ENCODE data around the gene STEAP3. TPM values are rescaled to one million over a fixed set of nuclear protein-coding genes. Genes with fewer than 3 reads are reported as not detected.

STEAP3 gene
- 10 to 100 TPM; 18.3 to 21.7 (median 20.6) TPM for total RNA-seq

- Histone ChIP-seq H3K36me3 (no peaks in the 10 kb centered on the region), H3K27ac (no peak within 1 kb of the TSS), H3K9me3 (no peaks in the 10 kb centered on the region), H3K4me3 (peak within 1 kb of the TSS; percentile 88), H3K27me3 (no peaks in the 10 kb centered on the region), H3K4me1 (peaks cover 21% of the 10 kb centered on the region)
- TF ChIP-seq EP300 (IDR thresholded peaks at IDR 0.05), result no peak
- TF ChIP-seq POLR2AphosphoS5 (IDR thresholded peaks at IDR 0.05), result no peak
- no peak for TF ChIP-seq POLR2A (IDR thresholded peaks at IDR 0.05)
- TF ChIP-seq CTCF (IDR thresholded peaks at IDR 0.05), result no peak
- DNase-seq (ENCODE audit: low spot score in 2 of 2), result peak; percentile 80 to 85
- WGBS, result no CpG with 5 or more reads among the region's 89 CpGs
These were observed at the start of gene STEAP3 for GRCh38 chr2:119223521-119224390. Gene STEAP3 (plus strand): TSS chr2:119223834. CDS start chr2:119231013, 7,179 bp downstream.

- DNase-seq (ENCODE audit: low spot score in 2 of 2), result peak in 1 of 2 donors; percentile 70
- TF ChIP-seq POLR2A (IDR thresholded peaks at IDR 0.05) (no peak), POLR2AphosphoS5 (IDR thresholded peaks at IDR 0.05) (no peak), CTCF (IDR thresholded peaks at IDR 0.05) (peak; percentile 11 to 59), EP300 (IDR thresholded peaks at IDR 0.05) (no peak)
- no peak overlapping the region for H3K27ac ChIP-seq
- peaks cover 6% of the 10 kb centered on the region for H3K27me3 ChIP-seq
- no peaks in the 10 kb centered on the region for H3K9me3 ChIP-seq
- peaks cover 3% of the 10 kb centered on the region for H3K4me1 ChIP-seq
- no peaks in the 10 kb centered on the region for H3K36me3 ChIP-seq
- 72% methylated on average over 21 of the region's 22 CpGs for WGBS
- no peak overlapping the region for H3K4me3 ChIP-seq
These were observed 49.2 kb upstream of the STEAP3 start for GRCh38 chr2:119174216-119174992.

GRCh38 chr2:119174993-119175347 lies 48.7 kb upstream of the STEAP3 start:
- TF ChIP-seq EP300 (IDR thresholded peaks at IDR 0.05) (no peak), POLR2AphosphoS5 (IDR thresholded peaks at IDR 0.05) (no peak), POLR2A (IDR thresholded peaks at IDR 0.05) (no peak), CTCF (IDR thresholded peaks at IDR 0.05) (no peak)
- WGBS, result 64% methylated on average over 6 of the region's 6 CpGs
- Histone ChIP-seq H3K4me3 (no peak overlapping the region), H3K4me1 (peaks cover 4% of the 10 kb centered on the region), H3K27ac (no peak overlapping the region), H3K27me3 (peaks cover 6% of the 10 kb centered on the region), H3K36me3 (no peaks in the 10 kb centered on the region), H3K9me3 (no peaks in the 10 kb centered on the region)
- DNase-seq (ENCODE audit: low spot score in 2 of 2), result no peak

- no peak for DNase-seq (ENCODE audit: low spot score in 2 of 2)
- 86% methylated on average over 10 of the region's 10 CpGs for WGBS
- TF ChIP-seq EP300 (IDR thresholded peaks at IDR 0.05), result no peak
- TF ChIP-seq POLR2A (IDR thresholded peaks at IDR 0.05), result no peak
- no peak for TF ChIP-seq CTCF (IDR thresholded peaks at IDR 0.05)
- no peak for TF ChIP-seq POLR2AphosphoS5 (IDR thresholded peaks at IDR 0.05)
- Histone ChIP-seq H3K27ac (no peak overlapping the region), H3K4me3 (no peak overlapping the region), H3K36me3 (no peaks in the 10 kb centered on the region), H3K4me1 (peaks cover 4% of the 10 kb centered on the region), H3K9me3 (no peaks in the 10 kb centered on the region), H3K27me3 (peaks cover 1% of the 10 kb centered on the region)
These were observed 48.1 kb upstream of the STEAP3 start for GRCh38 chr2:119175517-119175916.

All from suprapubic skin (tissue), 4 donors.